IPS DF 6.9 (cell line): ENCODE results near the gene TCP11X2.
"Not testable (repeated sequence)": the region's sequence is repeated elsewhere in the genome, so short reads cannot be mapped to it uniquely, and the experiment has no call there.

Source experiments
- DNase-seq: peaks from one replicate; pipeline ENCODE4 v3.0.0-alpha.2; 2013; ENCODE audit warnings: low read depth, low spot score
- H3K27ac ChIP-seq: one replicate; pipeline ENCODE4 v1.5.1; 2013; ENCODE audit warnings: low read length, control low read depth
- H3K27me3 ChIP-seq: 2 replicates; pipeline ENCODE4 v1.6.1; 2013; ENCODE audit warnings: mild to moderate bottlenecking, low read length; ENCODE audit not compliant: control insufficient read depth, insufficient read depth
- H3K36me3 ChIP-seq: 2 replicates; pipeline ENCODE4 v1.6.1; 2013; ENCODE audit warnings: low read length; ENCODE audit not compliant: control insufficient read depth, insufficient read depth
- H3K4me1 ChIP-seq: 2 replicates; pipeline ENCODE4 v1.6.1; 2013; ENCODE audit warnings: low read length; ENCODE audit not compliant: control insufficient read depth, insufficient read depth
- H3K4me3 ChIP-seq: 2 replicates; pipeline ENCODE4 v1.5.1; 2013; ENCODE audit warnings: mild to moderate bottlenecking, low read length
- H3K9me3 ChIP-seq: 2 replicates; pipeline ENCODE4 v1.6.1; 2013; ENCODE audit warnings: low read length, inconsistent platforms; ENCODE audit not compliant: control insufficient read depth, insufficient read depth
- WGBS: extraction: QIAGEN DNeasy Blood & Tissue Kit; methylation state at CpG from one replicate; pipeline ENCODE4 v1.1.7; 2013; ENCODE audit warnings: mixed read lengths, missing lambda C conversion rate; ENCODE audit not compliant: insufficient read length, insufficient coverage; 5-methylcytosine and 5-hydroxymethylcytosine counted together

TCP11X2 gene

GRCh38 chrX:102471762-102472220, at the start of gene TCP11X2:
Gene TCP11X2, minus strand, starts transcription at chrX:102471812.
- H3K4me1 ChIP-seq, H3K4me3 ChIP-seq, H3K36me3 ChIP-seq, H3K27me3 ChIP-seq, H3K9me3 ChIP-seq, H3K27ac ChIP-seq, DNase-seq: not testable (repeated sequence)
- no CpG with 5 or more reads among the region's 17 CpGs for WGBS

- H3K9me3 ChIP-seq: no peaks in the 10 kb centered on the region
- DNase-seq: no peak
These were observed 45.7 kb upstream of the TCP11X2 start for GRCh38 chrX:102517326-102517725.

GRCh38 chrX:102515975-102516941, 44.6 kb upstream of the TCP11X2 start, which contains the start of gene TMSB15A:
Gene TMSB15A, minus strand, starts transcription at chrX:102516739.
- no CpG with 5 or more reads among the region's 62 CpGs for WGBS
- Histone ChIP-seq H3K4me1 (peaks cover 1% of the 10 kb centered on the region; the same call in 1 of the 2 replicates), H3K9me3 (no peaks in the 10 kb centered on the region), H3K4me3 (peak within 1 kb of the TSS; percentile 43), H3K27ac (no peak within 1 kb of the TSS), H3K36me3 (no peaks in the 10 kb centered on the region), H3K27me3 (no peaks in the 10 kb centered on the region)
- DNase-seq: peak; percentile 27

More at GRCh38 chrX:102517326-102517725, 45.7 kb upstream of the TCP11X2 start:
- Histone ChIP-seq H3K4me3 (no peak overlapping the region), H3K4me1 (peaks cover 1% of the 10 kb centered on the region; the same call in 1 of the 2 replicates), H3K27me3 (no peaks in the 10 kb centered on the region), H3K27ac (no peak overlapping the region), H3K36me3 (no peaks in the 10 kb centered on the region)
- no CpG with 5 or more reads among the region's 7 CpGs for WGBS

GRCh38 chrX:102514536-102514935, 42.9 kb upstream of the TCP11X2 start:
- WGBS: no CpG with 5 or more reads among the region's 1 CpG

GRCh38 chrX:102498732-102499131, 27.1 kb upstream of the TCP11X2 start:
- WGBS: no CpG with 5 or more reads among the region's 2 CpGs
- no peak overlapping the region for H3K4me3 ChIP-seq
- no peaks in the 10 kb centered on the region for H3K27me3 ChIP-seq
- no peaks in the 10 kb centered on the region for H3K9me3 ChIP-seq
- H3K36me3 ChIP-seq: no peaks in the 10 kb centered on the region
- H3K27ac ChIP-seq: no peak overlapping the region
- no peak for DNase-seq
- H3K4me1 ChIP-seq: no peaks in the 10 kb centered on the region

More at GRCh38 chrX:102514536-102514935, 42.9 kb upstream of the TCP11X2 start:
- no peak for DNase-seq
- H3K4me3 ChIP-seq: no peak overlapping the region
- H3K27ac ChIP-seq: no peak overlapping the region
- no peaks in the 10 kb centered on the region for H3K9me3 ChIP-seq
- no peaks in the 10 kb centered on the region for H3K27me3 ChIP-seq
- peaks cover 1% of the 10 kb centered on the region; the same call in 1 of the 2 replicates for H3K4me1 ChIP-seq
- H3K36me3 ChIP-seq: no peaks in the 10 kb centered on the region

GRCh38 chrX:102491766-102492165, 20.2 kb upstream of the TCP11X2 start:
- Histone ChIP-seq H3K27ac (no peak overlapping the region), H3K4me3 (no peak overlapping the region), H3K4me1 (no peaks in the 10 kb centered on the region), H3K9me3 (no peaks in the 10 kb centered on the region), H3K36me3 (no peaks in the 10 kb centered on the region), H3K27me3 (no peaks in the 10 kb centered on the region)
- DNase-seq: no peak

- H3K9me3 ChIP-seq, H3K4me1 ChIP-seq, H3K27ac ChIP-seq, H3K4me3 ChIP-seq, H3K36me3 ChIP-seq, H3K27me3 ChIP-seq, DNase-seq: not testable (repeated sequence)
- no CpG with 5 or more reads among the region's 5 CpGs for WGBS
These were observed 7.2 kb upstream of the TCP11X2 start for GRCh38 chrX:102478765-102479164.

GRCh38 chrX:102470215-102470614, 1.4 kb downstream of the TCP11X2 start:
- not testable (repeated sequence) for H3K27ac ChIP-seq, H3K27me3 ChIP-seq, H3K9me3 ChIP-seq, DNase-seq, H3K36me3 ChIP-seq, H3K4me3 ChIP-seq, H3K4me1 ChIP-seq
- no CpG with 5 or more reads among the region's 3 CpGs for WGBS

GRCh38 chrX:102458615-102459014, 13.0 kb downstream of the TCP11X2 start:
- H3K4me1 ChIP-seq, DNase-seq: not testable (repeated sequence)

GRCh38 chrX:102439908-102440307, 31.7 kb downstream of the TCP11X2 start, which contains the start of gene NXF2B:
Gene NXF2B, minus strand, starts transcription at chrX:102440008. Its CDS starts 59,972 bp downstream, at chrX:102380036.
- not testable (repeated sequence) for H3K27me3 ChIP-seq, DNase-seq, H3K4me1 ChIP-seq, H3K4me3 ChIP-seq, H3K36me3 ChIP-seq, H3K27ac ChIP-seq, H3K9me3 ChIP-seq
- no CpG with 5 or more reads among the region's 11 CpGs for WGBS

More at GRCh38 chrX:102458615-102459014, 13.0 kb downstream of the TCP11X2 start:
- H3K36me3 ChIP-seq, H3K27ac ChIP-seq, H3K4me3 ChIP-seq, H3K27me3 ChIP-seq, H3K9me3 ChIP-seq: not testable (repeated sequence)
- WGBS: no CpG with 5 or more reads among the region's 4 CpGs
